Measurements from ENCODE around the gene WDR17. TPM values are rescaled to one million over a fixed set of nuclear protein-coding genes. Genes with fewer than 3 reads are reported as not detected.
A peak's percentile ranks its signal among the peaks of the same experiment; 100 is the strongest.

WDR17 gene
- total and polyA plus RNA-seq, 2 of the 13 experiments (the other 11 are each of a cell fraction or from before 2014, with no cell fraction given): not detected

DNA sequence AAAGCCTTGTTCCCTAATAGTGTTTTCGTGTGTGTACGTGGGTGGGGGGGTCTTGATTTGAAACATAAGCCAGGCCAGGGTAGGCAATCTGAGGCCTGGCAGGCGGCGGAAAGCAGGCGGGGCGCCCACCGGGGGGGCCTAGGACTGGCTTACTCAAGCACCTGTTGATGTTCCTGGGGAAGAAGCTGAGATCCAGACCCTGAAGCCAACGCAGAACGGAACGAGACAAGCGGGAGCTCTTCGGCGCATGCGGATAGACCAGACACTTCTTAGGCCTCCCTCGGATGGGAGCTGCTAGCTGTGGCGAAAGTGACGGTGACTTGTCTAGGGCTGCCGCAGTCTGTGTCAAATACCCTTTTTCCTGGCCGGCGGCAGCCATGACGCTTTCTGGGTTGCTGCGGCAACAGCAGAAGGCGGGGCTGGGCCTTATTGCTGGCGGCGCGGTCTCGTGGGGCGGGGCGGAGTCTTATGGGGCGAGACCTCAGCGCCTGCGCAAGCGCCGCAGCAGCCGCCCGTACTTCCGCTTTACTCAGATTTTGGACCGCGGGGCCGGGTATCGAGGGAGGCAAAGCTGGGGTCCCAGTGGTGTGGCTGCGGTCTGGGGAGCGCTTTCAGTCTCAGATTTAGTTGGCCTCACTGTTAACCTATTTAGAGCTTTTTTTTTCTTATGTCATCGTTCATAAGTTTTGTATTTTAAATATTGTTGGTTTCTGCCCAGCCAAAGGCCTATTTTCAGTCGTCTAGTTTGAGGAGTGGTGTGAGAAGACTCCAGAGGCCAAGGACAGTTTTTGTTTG lies 129.7 kb downstream of the WDR17 start, which contains the start of gene SPATA4 (continued):
- TF ChIP-seq, protein P1, sequence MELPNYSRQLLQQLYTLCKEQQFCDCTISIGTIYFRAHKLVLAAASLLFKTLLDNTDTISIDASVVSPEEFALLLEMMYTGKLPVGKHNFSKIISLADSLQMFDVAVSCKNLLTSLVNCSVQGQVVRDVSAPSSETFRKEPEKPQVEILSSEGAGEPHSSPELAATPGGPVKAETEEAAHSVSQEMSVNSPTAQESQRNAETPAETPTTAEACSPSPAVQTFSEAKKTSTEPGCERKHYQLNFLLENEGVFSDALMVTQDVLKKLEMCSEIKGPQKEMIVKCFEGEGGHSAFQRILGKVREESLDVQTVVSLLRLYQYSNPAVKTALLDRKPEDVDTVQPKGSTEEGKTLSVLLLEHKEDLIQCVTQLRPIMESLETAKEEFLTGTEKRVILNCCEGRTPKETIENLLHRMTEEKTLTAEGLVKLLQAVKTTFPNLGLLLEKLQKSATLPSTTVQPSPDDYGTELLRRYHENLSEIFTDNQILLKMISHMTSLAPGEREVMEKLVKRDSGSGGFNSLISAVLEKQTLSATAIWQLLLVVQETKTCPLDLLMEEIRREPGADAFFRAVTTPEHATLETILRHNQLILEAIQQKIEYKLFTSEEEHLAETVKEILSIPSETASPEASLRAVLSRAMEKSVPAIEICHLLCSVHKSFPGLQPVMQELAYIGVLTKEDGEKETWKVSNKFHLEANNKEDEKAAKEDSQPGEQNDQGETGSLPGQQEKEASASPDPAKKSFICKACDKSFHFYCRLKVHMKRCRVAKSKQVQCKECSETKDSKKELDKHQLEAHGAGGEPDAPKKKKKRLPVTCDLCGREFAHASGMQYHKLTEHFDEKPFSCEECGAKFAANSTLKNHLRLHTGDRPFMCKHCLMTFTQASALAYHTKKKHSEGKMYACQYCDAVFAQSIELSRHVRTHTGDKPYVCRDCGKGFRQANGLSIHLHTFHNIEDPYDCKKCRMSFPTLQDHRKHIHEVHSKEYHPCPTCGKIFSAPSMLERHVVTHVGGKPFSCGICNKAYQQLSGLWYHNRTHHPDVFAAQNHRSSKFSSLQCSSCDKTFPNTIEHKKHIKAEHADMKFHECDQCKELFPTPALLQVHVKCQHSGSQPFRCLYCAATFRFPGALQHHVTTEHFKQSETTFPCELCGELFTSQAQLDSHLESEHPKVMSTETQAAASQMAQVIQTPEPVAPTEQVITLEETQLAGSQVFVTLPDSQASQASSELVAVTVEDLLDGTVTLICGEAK (IDR thresholded peaks at IDR 0.05): no peak
- TF ChIP-seq, protein P1 (CRISPR knock-in tag; IDR thresholded peaks at IDR 0.05): peak; percentile 17; the same call in 1 of the 2 replicates
- TF ChIP-seq SRF (IDR thresholded peaks at IDR 0.05; ENCODE audit: low read depth, low read length): no peak
- TF ChIP-seq RARA (CRISPR knock-in tag; IDR thresholded peaks at IDR 0.05): no peak
- TF ChIP-seq MEIS2 (CRISPR knock-in tag; IDR thresholded peaks at IDR 0.05): no peak
- TF ChIP-seq ZNF879 (CRISPR knock-in tag; IDR thresholded peaks at IDR 0.05): no peak
- no peak for TF ChIP-seq REXO4 (CRISPR knock-in tag; IDR thresholded peaks at IDR 0.05; ENCODE audit: borderline replicate concordance)
- no peak for TF ChIP-seq ZNF235 (CRISPR knock-in tag; IDR thresholded peaks at IDR 0.05; ENCODE audit: borderline replicate concordance)
- TF ChIP-seq ZNF572 (CRISPR knock-in tag; IDR thresholded peaks at IDR 0.05): no peak
- peak; percentile 52; the same call in 1 of the 2 replicates for TF ChIP-seq SP5 (CRISPR knock-in tag; IDR thresholded peaks at IDR 0.05; ENCODE audit: borderline replicate concordance, low read depth)
- peak; percentile 40 for TF ChIP-seq GABPA (IDR thresholded peaks at IDR 0.05; ENCODE audit: low read depth, low read length)
- peak; percentile 86 for TF ChIP-seq GABPA (CRISPR knock-in tag; IDR thresholded peaks at IDR 0.05; ENCODE audit: low read depth)
- peak; percentile 62 for TF ChIP-seq SALL1 (CRISPR knock-in tag; IDR thresholded peaks at IDR 0.05)
- TF ChIP-seq SETDB1 (CRISPR knock-in tag; IDR thresholded peaks at IDR 0.05; ENCODE audit: borderline replicate concordance): no peak
- peak; percentile 41; the same call in 1 of the 2 replicates for TF ChIP-seq CBX5 (CRISPR knock-in tag; IDR thresholded peaks at IDR 0.05; ENCODE audit: borderline replicate concordance)
- no peak for TF ChIP-seq ZNF317 (CRISPR knock-in tag; IDR thresholded peaks at IDR 0.05)
- peak; percentile 12 for TF ChIP-seq TEAD3 (CRISPR knock-in tag; optimal IDR thresholded peaks at IDR 0.05; ENCODE audit: borderline replicate concordance)
- TF ChIP-seq IRF2 (CRISPR knock-in tag; IDR thresholded peaks at IDR 0.05): no peak
- TF ChIP-seq SOX6 (IDR thresholded peaks at IDR 0.05): no peak
- TF ChIP-seq SOX6 (CRISPR knock-in tag; IDR thresholded peaks at IDR 0.05): no peak
- TF ChIP-seq YEATS4 (CRISPR knock-in tag; IDR thresholded peaks at IDR 0.05; ENCODE audit: borderline replicate concordance): peak; percentile 39; the same call in 1 of the 2 replicates
- no peak for TF ChIP-seq ZNF264 (CRISPR knock-in tag; IDR thresholded peaks at IDR 0.05)
- TF ChIP-seq CAMTA2 (CRISPR knock-in tag; IDR thresholded peaks at IDR 0.05; ENCODE audit: borderline replicate concordance): no peak
